Retinal pigment epithelial cell (primary cell): Measurements from ENCODE around the gene SLC8A2.

ENCODE experiments used
- DNase-seq: peaks from one replicate; pipeline ENCODE4 v3.0.0-alpha.2; 2010; ENCODE audit warnings: low read depth
- H3K4me3 ChIP-seq: 2 replicates; pipeline ENCODE4 v1.5.1; 2011; ENCODE audit warnings: mild to moderate bottlenecking, low read length, control low read depth, moderate library complexity
- CTCF ChIP-seq: conservative IDR thresholded peaks from 2 replicates; pipeline ENCODE4 v1.5.1; 2011; ENCODE audit warnings: low read depth, low read length, control low read depth, inconsistent platforms

SLC8A2 gene

GRCh38 chr19:47492137-47492533 lies 20.4 kb upstream of the SLC8A2 start:
- no peak overlapping the region for H3K4me3 ChIP-seq
- no peak for DNase-seq
- TF ChIP-seq CTCF, result no peak

- TF ChIP-seq CTCF, result no peak
Measured at GRCh38 chr19:47491358-47492136, 19.9 kb upstream of the SLC8A2 start.

DNA sequence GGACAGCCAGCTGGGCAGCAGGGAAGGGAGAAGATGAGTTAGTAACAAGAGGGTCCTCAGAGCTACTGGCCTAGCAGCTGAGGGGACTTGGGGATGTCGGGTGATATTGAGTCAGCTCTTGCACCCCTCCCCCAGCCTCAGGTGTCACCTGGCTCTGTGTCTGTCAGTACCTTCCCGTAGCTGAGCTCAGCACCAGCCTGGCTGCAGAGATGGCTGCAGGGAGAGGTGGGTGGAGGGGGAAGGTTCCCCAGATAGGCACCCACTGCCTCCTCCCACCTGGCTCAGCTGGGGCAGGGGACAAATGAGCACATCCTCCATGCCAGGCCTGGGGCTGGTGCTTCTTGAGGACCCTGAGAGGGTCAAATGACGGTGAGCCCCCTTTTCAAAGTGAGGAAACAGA lies 19.2 kb upstream of the SLC8A2 start:
- no peak for TF ChIP-seq CTCF
- no peak for DNase-seq
- H3K4me3 ChIP-seq, result no peak overlapping the region

More at GRCh38 chr19:47491358-47492136, 19.9 kb upstream of the SLC8A2 start:
- no peak overlapping the region for H3K4me3 ChIP-seq
- no peak for DNase-seq

DNA sequence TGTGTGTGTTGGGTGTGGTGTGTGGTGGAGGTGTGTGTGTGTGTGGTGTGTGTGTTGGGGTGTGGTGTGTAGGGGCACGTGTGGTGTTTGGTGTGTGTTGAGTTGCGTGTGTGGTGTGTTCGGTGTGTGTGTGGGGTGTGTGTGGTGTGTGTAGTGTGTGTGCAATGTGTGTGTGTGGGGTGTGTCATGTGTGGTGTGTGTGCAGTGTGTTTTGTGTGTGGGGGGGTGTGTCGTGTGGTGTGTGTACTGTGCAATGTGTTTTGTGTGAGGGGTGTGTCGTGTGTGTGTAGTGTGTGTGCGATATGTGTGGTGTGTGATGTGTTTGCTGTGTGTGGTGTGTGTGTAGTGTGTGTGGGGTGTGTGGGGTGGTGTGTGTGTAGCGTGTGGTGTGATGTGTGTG lies 18.3 kb upstream of the SLC8A2 start:
- no peak for DNase-seq
- no peak overlapping the region for H3K4me3 ChIP-seq
- no peak for TF ChIP-seq CTCF

- no peak overlapping the region for H3K4me3 ChIP-seq
- DNase-seq, result no peak
- TF ChIP-seq CTCF, result no peak
Measured at GRCh38 chr19:47489072-47489914, 17.6 kb upstream of the SLC8A2 start.

DNA sequence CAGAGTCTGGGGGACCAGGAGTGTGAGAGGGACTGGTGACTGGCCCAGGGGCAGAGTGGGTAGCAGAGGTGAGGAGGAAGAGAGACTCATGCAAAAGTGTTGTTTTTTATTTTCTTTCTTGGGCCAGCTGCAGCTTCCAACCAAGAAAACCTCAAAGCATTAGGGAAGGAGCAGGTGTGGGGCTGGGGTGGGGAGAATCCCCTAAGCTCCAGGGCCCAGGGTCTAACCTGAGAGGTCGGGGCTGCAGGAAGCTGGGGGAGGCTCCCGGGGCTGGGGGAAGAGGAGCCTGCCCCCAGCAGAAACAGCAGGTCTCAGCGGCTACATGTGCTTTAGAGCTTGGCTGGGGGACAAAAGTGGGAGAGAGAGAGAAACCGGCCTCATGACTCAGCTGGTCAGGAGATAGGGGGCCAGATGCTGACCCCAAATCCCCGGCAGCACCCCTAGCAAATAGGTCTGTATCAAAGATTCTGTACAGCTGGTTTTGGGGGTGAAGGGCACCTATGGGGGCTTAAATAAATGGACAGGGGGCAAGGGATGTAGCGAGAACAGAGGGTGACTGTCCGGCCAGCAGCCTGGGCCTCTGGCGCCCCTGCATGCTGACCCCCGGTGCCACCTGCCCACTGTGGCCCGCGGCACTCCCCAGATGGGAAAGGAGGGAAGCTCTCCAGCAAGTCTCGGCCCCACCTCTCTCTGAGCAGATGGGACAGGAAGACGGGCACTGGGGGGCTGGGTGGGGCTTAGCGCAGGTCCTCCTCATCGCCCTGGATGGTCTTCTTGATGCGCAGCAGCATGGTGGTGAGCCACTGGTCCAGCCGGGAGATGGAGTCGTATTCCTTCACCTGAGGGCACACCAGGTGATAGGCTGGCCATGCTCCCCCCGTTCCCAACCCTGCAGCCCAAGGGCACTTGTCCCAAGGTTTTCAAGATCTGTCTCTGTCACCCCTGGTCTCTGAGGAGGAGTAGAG lies 16.1 kb upstream of the SLC8A2 start:
- H3K4me3 ChIP-seq, result no peak overlapping the region
- no peak for TF ChIP-seq CTCF
- DNase-seq, result no peak
